NCI-H1105 (cell line): ENCODE results near the gene ANP32E.
"Not testable (repeated sequence)": the region's sequence is repeated elsewhere in the genome, so short reads cannot be mapped to it uniquely, and the experiment has no call there.

Source experiments
- DNase-seq: peaks from one replicate; lab custom pipeline; 2025; lab: John Stamatoyannopoulos, UW

The ANP32E gene

DNA sequence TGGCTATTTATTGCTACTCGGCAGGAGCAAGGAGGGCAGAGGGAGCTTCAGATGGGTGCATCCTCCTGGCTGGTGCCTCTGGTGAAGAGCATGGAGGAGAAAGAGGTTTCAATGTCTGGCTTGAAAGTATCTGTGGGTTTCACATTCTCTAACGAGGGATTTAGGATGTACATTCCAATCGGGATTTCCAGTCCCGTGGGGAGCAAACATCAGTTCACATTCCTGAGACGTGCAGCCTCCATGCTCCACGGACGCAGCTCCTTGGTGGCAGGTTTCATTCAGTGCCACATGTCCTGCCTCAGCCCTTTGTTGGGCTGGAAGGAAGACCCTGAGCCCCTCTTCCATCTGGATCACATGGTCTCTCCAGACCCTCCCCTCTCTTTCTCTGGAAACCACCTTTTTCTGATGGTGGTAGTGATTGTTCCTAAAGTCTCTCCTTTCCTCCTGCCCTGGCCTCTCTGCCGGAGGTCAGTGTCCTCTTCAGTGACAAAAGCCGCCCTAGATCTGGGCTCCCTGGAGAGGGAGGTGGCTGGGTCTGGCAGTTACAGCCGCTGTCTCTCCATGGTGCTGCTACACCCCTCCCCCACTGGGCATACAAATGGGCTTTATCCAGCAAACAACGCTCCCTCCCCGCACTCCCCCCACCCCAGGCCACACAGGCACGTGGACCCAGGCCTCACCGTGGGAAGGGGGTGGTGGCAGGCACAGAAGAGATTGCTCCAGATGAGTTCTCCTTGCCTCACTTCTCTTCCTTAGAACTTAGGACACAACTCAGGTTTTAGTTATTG is 20.8 kb upstream of the ANP32E start:
- DNase-seq: no peak

- DNase-seq: no peak
Measured at GRCh38 chr1:150256198-150256553, 20.3 kb upstream of the ANP32E start.

GRCh38 chr1:150249936-150250335 is 14.0 kb upstream of the ANP32E start:
- no peak for DNase-seq

DNA sequence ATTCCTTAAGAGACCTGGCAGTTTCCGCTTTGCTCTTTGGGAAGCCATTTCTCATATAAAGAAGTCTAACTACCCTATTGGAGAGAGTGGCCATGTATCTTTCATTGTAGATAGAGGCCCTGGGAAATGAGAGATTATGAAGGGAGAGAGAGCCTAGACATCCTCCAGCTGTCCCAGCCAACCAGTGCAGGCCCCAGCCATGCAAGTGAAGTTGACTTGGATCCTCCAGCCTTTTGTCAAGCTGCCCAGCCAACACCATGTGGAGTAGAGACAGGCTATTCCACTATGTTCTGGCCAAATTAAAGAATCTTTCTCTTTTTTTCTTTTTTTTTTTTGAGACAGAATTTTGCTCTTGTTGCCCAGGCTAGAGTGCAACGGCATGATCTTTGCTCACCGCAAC is 7.1 kb upstream of the ANP32E start:
- no peak for DNase-seq

- DNase-seq: no peak
Measured at GRCh38 chr1:150237746-150238145, 1.8 kb upstream of the ANP32E start.

GRCh38 chr1:150237176-150237575 is 1.3 kb upstream of the ANP32E start:
- DNase-seq: not testable (repeated sequence)

GRCh38 chr1:150236614-150237100 is 745 bp upstream of the ANP32E start:
- DNase-seq: no peak

- DNase-seq: no peak
Measured at GRCh38 chr1:150235294-150235851, 539 bp downstream of the ANP32E start.

- DNase-seq: peak; percentile 38
Measured at GRCh38 chr1:150234566-150235293, 1.2 kb downstream of the ANP32E start.

DNA sequence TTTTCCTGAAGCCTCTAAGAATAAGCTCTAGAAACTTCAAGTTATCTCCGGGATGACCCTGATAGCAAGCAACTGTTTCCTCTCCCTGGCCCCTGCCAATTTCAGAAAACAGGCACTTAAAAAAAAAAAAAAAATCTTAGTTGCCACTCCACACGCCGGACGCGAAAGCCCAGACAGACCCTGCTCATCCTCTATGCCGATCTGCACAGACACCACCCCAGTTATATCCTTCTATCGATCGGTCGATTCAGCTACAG is 1.7 kb downstream of the ANP32E start:
- DNase-seq: no peak

DNA sequence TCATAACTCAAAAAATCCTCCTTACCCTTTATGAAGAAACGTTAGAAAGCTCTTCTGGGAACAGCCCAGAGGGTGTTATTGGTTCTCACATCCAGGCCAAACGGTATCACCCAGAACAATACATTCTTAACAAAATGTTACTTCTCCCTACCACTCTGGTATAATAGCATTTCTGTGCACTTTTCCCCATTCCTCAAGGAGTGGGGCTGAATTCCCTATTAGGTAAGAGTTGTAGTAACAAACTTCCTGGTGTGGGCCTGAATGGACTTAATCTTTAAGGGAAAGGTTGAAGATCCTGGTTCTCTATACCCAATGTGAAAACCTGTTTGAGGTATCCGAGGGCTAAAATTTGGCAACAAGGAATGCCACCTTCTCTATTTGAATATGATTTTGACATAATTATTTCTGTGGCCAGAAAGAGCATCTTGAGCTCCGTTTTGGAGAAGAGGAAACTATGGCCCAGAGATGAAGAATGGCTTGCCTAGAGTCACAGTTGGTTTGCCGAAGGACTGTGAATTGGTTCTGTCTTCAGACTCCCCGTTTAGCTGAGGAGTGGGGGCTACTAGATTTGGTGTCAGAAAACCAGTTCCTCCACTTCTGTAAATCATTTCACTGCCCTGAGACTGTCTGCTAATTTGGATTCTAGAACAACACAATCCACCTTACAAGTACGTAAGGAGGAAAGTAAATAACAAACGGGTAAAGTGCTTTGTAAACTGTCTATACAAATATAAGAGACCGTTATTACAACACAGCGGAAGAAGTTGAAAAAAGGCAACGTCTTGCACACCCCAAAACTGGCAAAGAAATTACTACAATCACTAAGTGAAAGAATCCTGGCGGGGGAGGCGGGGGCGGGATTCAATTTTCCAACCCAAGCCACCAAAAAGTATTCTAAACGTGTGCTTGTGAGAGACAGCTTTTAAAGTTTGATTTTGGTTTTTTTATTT is 2.3 kb downstream of the ANP32E start:
- DNase-seq: no peak

GRCh38 chr1:150232921-150233320 is 3.0 kb downstream of the ANP32E start:
- not testable (repeated sequence) for DNase-seq

DNA sequence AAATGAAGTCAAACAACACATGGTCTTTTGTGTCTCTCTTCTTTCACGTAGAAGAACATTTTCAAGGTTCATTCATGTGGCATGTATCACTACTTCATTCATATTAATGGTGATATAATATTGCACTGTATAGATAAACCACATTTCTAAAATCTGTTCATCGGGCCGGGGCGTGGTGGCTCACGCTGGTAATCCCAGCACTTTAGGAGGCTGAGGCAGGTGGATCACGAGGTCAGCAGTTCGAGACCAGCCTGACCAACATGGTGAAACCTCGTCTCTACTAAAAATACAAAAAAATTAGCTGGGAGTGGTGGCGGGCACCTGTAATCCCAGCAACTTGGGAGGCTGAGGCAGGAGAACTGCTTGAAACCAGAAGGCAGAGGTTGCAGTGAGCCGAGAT is 7.7 kb downstream of the ANP32E start:
- DNase-seq: not testable (repeated sequence)

- no peak for DNase-seq
Measured at GRCh38 chr1:150227228-150227627, 8.7 kb downstream of the ANP32E start.

DNA sequence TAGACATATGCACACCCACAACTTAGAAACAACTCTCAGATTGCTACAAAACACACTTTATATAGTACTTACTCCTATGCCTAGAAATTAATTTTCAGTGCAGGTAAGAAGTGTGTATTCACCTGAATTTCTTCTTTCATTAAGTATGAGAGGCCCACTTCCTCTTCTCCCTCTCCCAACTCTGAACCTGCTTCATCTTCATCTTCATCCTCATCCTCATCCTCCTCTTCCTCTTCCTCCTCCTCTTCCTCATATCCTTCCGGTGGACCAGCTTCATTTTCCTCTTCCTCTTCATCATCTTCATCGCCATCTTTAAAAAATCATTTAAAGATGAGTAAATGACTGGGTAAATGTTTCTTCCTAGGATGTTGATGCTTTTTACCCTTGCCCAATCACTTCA is 9.4 kb downstream of the ANP32E start:
- no peak for DNase-seq

DNA sequence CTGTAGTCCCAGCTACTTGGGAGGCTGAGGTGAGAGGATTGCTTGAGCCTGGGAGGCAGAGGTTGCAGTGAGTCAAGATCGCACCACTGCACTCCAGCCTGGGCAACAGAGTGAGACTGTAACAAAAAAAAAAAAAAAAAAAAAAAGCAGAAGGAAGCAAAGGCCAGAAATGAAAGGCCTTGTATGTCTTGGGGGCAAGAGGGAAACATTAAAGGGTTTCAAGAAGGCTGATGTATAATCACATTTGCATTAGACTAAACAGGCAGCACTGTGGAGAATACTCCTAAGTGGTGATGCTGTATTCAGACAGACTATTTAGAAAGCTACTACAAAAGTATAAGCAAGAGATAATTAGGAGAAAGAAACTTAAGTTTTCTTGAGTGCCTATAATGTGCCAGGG is 10.4 kb downstream of the ANP32E start:
- no peak for DNase-seq

GRCh38 chr1:150224983-150225382 is 10.9 kb downstream of the ANP32E start:
- DNase-seq: no peak

DNA sequence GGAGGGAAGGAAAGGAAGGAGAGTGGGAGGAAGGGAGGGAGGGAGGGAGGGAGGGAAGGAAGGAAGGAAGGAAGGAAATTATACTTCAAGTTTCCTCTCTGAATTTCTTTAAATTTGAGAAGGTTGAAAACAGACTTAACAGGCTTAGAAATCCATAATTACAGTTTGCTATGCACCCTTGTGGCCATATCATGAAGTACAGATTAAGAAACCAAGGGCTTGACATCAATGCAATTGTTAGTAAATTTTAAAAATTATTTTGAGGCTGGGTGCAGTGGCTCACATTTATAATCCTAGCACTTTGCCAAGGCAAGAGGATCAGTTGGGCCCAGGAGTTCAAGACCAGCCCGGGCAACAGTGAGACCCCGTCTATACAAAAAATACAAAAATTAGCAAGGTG is 14.4 kb downstream of the ANP32E start:
- no peak for DNase-seq

- DNase-seq: not testable (repeated sequence)
Measured at GRCh38 chr1:150215855-150216254, 20.1 kb downstream of the ANP32E start.

GRCh38 chr1:150214099-150214756 is 21.7 kb downstream of the ANP32E start:
- not testable (repeated sequence) for DNase-seq
